Ishikawa (cell line): ENCODE results near the gene C16orf86.
A peak's percentile ranks its signal among the peaks of the same experiment; 100 is the strongest.

Source experiments
- CEBPB ChIP-seq: IDR thresholded peaks from 2 replicates; pipeline ENCODE4 v1.6.1; 2012
- CREB1 ChIP-seq: IDR thresholded peaks from 2 replicates; pipeline ENCODE4 v1.6.1; 2012; ENCODE audit warnings: low read depth
- EGR1 ChIP-seq: IDR thresholded peaks from 2 replicates; pipeline ENCODE4 v1.6.1; 2012
- EP300 ChIP-seq: IDR thresholded peaks from 2 replicates; pipeline ENCODE4 v1.6.1; 2012; ENCODE audit warnings: borderline replicate concordance
- FOXM1 ChIP-seq: IDR thresholded peaks from 2 replicates; pipeline ENCODE4 v1.6.1; 2012; ENCODE audit warnings: low read depth, borderline replicate concordance
- NFIC ChIP-seq: IDR thresholded peaks from 2 replicates; pipeline ENCODE4 v1.6.1; 2012
- RAD21 ChIP-seq: IDR thresholded peaks from 2 replicates; pipeline ENCODE4 v1.6.1; 2012; ENCODE audit warnings: low read depth
- TAF1 ChIP-seq: IDR thresholded peaks from 2 replicates; pipeline ENCODE4 v1.6.1; 2012; ENCODE audit warnings: low read depth, mild to moderate bottlenecking
- TCF12 ChIP-seq: IDR thresholded peaks from 2 replicates; pipeline ENCODE4 v1.6.1; 2012; ENCODE audit warnings: low read depth
- TEAD4 ChIP-seq: IDR thresholded peaks from 2 replicates; pipeline ENCODE4 v1.6.1; 2012
- YY1 ChIP-seq: IDR thresholded peaks from 2 replicates; pipeline ENCODE4 v1.6.1; 2012; ENCODE audit warnings: low read depth
- ZBTB7A ChIP-seq: IDR thresholded peaks from 2 replicates; pipeline ENCODE4 v1.6.1; 2012; ENCODE audit warnings: low read depth
- TF ChIP-seq, protein P1 (sequence below): IDR thresholded peaks from 2 replicates; pipeline ENCODE4 v1.6.1; 2012
- TF ChIP-seq, protein P2 (sequence below): IDR thresholded peaks from 2 replicates; pipeline ENCODE4 v1.6.1; 2012; ENCODE audit warnings: low read depth, mild to moderate bottlenecking
- TF ChIP-seq, protein P3 (sequence below): IDR thresholded peaks from 2 replicates; pipeline ENCODE4 v1.6.1; 2012

The C16orf86 gene

DNA sequence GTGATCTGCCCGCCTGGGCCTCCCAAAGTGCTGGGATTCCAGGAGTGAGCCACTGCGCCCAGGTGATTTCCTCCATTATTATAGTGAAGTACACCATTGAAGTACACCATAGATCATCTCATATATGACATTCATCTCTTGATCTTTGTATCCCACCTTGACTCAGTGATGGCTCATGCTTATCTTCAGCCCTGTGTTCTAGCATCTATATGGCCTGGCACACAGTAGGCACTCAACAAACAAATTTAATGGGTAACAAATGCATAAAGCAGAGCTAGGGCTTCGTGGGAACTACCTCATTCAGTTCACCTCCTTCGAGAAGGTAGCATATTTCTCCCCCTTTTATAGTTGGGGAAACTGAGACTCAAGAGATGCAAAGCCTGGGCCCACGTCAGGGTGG lies 1.0 kb upstream of the C16orf86 start:
- no peak for TF ChIP-seq CEBPB

DNA sequence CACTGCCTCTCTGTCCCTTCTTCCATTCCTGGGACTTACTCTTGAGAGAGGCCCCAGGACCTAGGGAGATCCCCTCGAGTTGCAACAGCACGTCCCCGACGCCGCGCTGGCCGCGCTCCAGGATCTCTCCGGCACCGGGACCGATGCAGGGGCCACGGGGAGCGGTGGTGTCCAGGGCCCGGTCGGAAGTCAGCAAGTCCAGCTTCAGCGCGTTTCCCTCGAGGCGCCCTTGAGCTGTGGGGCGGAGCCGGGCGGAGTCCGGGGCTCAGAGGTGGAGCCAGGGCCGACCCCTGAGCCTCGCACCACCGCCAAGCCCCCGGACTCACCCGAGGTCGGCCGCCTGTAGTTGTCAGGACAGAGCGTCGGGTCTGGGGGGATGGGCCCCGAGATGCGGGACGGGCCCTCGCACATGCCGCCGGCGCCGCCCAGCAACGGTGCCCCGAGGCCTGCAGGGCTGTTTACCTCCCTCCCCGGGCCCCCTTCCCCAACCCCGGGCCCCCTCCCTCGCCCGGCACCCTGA lies 522 bp upstream of the C16orf86 start:
- TF ChIP-seq NFIC (peak; percentile 10; the same call in 1 of the 2 replicates), CEBPB (no peak), TEAD4 (no peak), ZBTB7A (peak; percentile 46; the same call in 1 of the 2 replicates)
- TF ChIP-seq, protein P1, sequence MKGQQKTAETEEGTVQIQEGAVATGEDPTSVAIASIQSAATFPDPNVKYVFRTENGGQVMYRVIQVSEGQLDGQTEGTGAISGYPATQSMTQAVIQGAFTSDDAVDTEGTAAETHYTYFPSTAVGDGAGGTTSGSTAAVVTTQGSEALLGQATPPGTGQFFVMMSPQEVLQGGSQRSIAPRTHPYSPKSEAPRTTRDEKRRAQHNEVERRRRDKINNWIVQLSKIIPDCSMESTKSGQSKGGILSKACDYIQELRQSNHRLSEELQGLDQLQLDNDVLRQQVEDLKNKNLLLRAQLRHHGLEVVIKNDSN: no peak

DNA sequence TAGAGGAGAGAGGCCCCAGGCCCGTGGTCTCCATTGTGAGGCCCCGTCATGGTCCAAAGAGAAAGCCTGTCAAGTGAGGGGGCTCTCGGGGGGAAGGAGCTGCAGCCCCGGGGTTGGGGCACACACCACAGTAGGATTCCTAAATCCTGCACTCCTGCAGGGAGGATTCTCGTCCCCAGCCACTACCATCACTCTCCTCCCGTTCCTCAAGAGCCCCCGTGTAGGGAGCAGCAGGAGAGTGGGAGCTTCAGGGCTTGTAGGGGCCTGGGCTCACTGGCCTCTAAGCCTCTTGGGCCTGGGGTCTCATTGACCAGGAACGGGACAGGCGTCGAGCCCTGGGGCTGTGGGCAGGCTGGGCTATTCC lies 821 bp downstream of the C16orf86 start:
- TF ChIP-seq TAF1 (no peak), CREB1 (no peak), TEAD4 (no peak), EGR1 (no peak), CEBPB (no peak), ZBTB7A (no peak), RAD21 (no peak), EP300 (no peak), FOXM1 (no peak), YY1 (no peak), NFIC (no peak), TCF12 (no peak)
- TF ChIP-seq, protein P1: no peak
- TF ChIP-seq, protein P2, sequence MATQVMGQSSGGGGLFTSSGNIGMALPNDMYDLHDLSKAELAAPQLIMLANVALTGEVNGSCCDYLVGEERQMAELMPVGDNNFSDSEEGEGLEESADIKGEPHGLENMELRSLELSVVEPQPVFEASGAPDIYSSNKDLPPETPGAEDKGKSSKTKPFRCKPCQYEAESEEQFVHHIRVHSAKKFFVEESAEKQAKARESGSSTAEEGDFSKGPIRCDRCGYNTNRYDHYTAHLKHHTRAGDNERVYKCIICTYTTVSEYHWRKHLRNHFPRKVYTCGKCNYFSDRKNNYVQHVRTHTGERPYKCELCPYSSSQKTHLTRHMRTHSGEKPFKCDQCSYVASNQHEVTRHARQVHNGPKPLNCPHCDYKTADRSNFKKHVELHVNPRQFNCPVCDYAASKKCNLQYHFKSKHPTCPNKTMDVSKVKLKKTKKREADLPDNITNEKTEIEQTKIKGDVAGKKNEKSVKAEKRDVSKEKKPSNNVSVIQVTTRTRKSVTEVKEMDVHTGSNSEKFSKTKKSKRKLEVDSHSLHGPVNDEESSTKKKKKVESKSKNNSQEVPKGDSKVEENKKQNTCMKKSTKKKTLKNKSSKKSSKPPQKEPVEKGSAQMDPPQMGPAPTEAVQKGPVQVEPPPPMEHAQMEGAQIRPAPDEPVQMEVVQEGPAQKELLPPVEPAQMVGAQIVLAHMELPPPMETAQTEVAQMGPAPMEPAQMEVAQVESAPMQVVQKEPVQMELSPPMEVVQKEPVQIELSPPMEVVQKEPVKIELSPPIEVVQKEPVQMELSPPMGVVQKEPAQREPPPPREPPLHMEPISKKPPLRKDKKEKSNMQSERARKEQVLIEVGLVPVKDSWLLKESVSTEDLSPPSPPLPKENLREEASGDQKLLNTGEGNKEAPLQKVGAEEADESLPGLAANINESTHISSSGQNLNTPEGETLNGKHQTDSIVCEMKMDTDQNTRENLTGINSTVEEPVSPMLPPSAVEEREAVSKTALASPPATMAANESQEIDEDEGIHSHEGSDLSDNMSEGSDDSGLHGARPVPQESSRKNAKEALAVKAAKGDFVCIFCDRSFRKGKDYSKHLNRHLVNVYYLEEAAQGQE: no peak
- TF ChIP-seq, protein P3, sequence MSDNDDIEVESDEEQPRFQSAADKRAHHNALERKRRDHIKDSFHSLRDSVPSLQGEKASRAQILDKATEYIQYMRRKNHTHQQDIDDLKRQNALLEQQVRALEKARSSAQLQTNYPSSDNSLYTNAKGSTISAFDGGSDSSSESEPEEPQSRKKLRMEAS: no peak

DNA sequence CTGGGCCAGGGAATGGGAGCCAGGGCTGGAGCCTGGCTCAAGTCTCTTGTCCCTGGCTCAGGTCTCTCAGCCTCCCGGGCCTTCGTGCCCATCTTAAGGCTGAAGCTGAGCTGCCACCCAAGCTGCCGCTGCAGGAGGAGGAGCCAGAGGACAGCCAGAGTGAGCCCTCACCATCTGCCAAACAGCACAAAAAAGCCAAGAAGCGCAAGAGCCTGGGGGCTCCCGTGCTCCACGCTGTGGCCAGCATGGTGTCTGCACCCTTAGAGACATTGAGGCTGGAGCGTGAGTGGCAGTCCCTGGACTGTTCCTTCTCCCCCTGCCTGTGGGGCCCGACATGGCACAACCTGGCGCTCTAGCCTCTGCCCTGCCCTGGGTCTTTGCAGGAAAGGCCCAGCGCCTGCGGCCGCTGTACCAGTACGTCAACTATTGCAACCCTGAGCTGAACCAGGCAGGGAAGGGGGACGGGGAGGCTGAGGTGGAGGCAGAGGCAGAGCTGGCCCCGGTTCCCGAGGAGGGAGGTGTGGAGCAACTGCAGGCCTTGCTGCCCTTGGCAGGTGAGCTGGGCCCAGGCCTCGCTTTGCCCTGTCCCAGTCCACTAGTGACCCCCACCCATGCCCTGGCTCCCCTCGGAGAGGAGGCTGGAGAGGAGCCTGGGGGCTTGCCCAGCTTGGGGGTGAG lies 1.3 kb downstream of the C16orf86 start:
- TF ChIP-seq TCF12 (no peak), YY1 (no peak), TEAD4 (no peak), NFIC (no peak), FOXM1 (no peak), ZBTB7A (no peak), EGR1 (no peak), EP300 (no peak), CREB1 (no peak), TAF1 (no peak), CEBPB (no peak), RAD21 (no peak)
- TF ChIP-seq, protein P1: no peak
- TF ChIP-seq, protein P3: no peak
- TF ChIP-seq, protein P2: no peak

DNA sequence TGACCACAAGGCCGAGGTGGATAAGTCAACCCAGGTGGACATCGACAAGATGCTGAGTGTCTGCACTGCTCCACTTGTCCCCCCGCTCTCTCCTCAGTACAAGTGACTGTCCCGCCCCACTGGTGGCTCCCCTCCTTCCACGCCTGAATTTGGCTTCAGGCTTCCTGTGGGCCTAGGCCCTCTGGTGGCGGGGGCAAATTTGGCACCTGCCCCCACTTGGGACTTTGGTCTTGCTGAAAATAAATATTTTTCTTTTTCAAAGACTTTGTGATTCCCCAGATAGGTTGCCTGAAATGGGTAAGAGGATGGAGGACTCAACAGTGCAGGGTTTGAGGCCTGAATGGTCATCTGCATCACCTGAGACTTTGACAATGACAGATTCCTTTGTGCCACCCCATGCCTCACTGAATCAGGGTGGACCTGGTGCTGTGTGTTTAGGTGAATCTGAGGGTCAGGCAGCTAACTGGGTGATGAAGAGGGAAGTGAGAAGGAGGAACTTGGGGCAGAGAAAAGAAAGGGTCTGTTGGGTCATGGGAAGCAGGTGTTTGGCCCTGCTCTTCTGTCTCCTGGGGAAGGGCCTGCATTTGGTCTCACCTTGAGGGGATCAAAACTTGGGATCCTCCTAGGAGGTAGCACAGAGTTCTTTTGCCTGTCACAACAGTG lies 2.0 kb downstream of the C16orf86 start:
- TF ChIP-seq TCF12 (no peak), EP300 (no peak), YY1 (no peak)
- TF ChIP-seq, protein P2: no peak
